Medulla oblongata (tissue), 1 donor: ENCODE measurements around the gene CLTRN.
"Not testable (repeated sequence)": the region's sequence is repeated elsewhere in the genome, so short reads cannot be mapped to it uniquely, and the experiment has no call there.

Experiments
- DNase-seq: peaks from one replicate; pipeline ENCODE4 v3.0.0-alpha.2; 2015; ENCODE audit errors: extremely low spot score

Gene CLTRN

GRCh38 chrX:15647510-15647909 is 17.1 kb downstream of the CLTRN start:
- not testable (repeated sequence) for DNase-seq

GRCh38 chrX:15646543-15646942 is 18.1 kb downstream of the CLTRN start:
- DNase-seq = no peak

GRCh38 chrX:15646031-15646430 is 18.6 kb downstream of the CLTRN start:
- no peak for DNase-seq

- DNase-seq = no peak
These were observed 19.3 kb downstream of the CLTRN start for GRCh38 chrX:15645266-15645665.

- DNase-seq = no peak
These were observed 20.1 kb downstream of the CLTRN start for GRCh38 chrX:15644560-15644872.

GRCh38 chrX:15643786-15644559 is 20.6 kb downstream of the CLTRN start:
- no peak for DNase-seq

- no peak for DNase-seq
These were observed 33.0 kb downstream of the CLTRN start for GRCh38 chrX:15631637-15632036.

- DNase-seq = no peak
These were observed 41.6 kb downstream of the CLTRN start for GRCh38 chrX:15623054-15623453.

GRCh38 chrX:15619053-15619755 is 45.4 kb downstream of the CLTRN start:
- DNase-seq = no peak

GRCh38 chrX:15617111-15617510 is 47.5 kb downstream of the CLTRN start:
- DNase-seq = no peak

- no peak for DNase-seq
These were observed 48.1 kb downstream of the CLTRN start for GRCh38 chrX:15616531-15616930.

- DNase-seq = no peak
These were observed 57.5 kb downstream of the CLTRN start for GRCh38 chrX:15607067-15607466.

- DNase-seq = no peak
These were observed 58.5 kb downstream of the CLTRN start for GRCh38 chrX:15606136-15606535.

GRCh38 chrX:15605226-15605625 is 59.4 kb downstream of the CLTRN start:
- no peak for DNase-seq

- DNase-seq = no peak
These were observed 61.8 kb downstream of the CLTRN start for GRCh38 chrX:15602761-15603160.

- no peak for DNase-seq
These were observed 62.7 kb downstream of the CLTRN start for GRCh38 chrX:15601932-15602331.

GRCh38 chrX:15600745-15601144 is 63.9 kb downstream of the CLTRN start, which contains the start of gene ACE2:
Gene ACE2 (minus strand): TSS chrX:15600960. CDS start chrX:15600911, 49 bp downstream.
- no peak for DNase-seq

GRCh38 chrX:15600049-15600448 is 64.6 kb downstream of the CLTRN start:
- no peak for DNase-seq

GRCh38 chrX:15599461-15599860 is 65.1 kb downstream of the CLTRN start:
- no peak for DNase-seq

GRCh38 chrX:15598026-15598425 is 66.6 kb downstream of the CLTRN start:
- no peak for DNase-seq

- DNase-seq = no peak
These were observed 70.2 kb downstream of the CLTRN start for GRCh38 chrX:15594371-15594770.

- no peak for DNase-seq
These were observed 84.5 kb downstream of the CLTRN start for GRCh38 chrX:15579778-15580747.
